Stimulated activated CD8-positive, alpha-beta memory T cell treated with anti-CD3 and anti-CD28 coated beads, Interleukin-15, amount 100 ng/mL, for 4 hours (primary cell): ENCODE data around the gene SMG6.
"Not testable (repeated sequence)": the region's sequence is repeated elsewhere in the genome, so short reads cannot be mapped to it uniquely, and the experiment has no call there.

Experiments
- DNase-seq, 2 donors: peaks; one replicate each; pipeline ENCODE4 v3.0.0-alpha.2; 2020; ENCODE audit warnings: low read depth in 2 of 2

SMG6 gene

DNA sequence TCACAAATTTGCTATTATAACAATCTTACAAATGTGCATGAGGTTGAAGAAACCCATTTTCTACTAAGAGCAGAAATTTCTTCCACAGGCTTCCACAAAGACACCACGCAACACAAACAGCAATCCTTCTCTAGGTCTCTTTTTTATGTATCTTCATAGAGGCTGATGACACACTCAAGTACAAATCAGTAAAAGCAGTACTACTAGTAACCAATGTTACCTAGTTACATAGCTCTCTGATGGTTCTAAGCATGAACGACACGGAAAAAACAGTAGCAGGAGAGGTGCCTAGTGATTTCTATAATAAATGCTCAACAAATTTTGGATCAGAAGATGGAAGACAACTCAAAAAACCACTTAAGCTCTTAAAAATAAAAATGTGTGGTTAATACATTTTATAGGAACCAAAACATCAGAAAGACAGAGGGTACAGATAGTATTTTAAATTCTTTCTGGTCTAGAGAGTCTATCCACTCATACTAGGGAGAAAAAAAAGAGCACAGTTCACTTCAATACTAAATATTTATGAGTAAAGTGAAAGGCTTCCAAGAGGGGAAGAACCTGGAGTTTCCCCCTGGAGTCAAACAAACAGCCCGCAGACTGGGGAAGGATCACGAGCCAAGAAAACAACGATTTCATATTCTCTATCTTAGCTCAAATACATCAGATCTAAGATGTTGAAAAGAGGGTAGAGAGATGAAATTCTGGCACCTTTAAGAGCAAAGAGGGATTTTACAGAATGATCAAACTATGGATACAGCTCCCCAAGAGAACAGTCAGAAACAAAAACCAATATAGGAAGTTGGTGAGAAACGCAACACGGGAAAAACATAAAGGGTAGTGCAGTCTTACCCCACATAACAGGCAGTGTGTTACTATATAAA, 40.2 kb downstream of the SMG6 start:
- DNase-seq: no peak

- no peak for DNase-seq
Observed at GRCh38 chr17:2262135-2262587, 41.4 kb downstream of the SMG6 start.

- peak; percentile 36 to 46 for DNase-seq
Observed at GRCh38 chr17:2259769-2260536, 43.6 kb downstream of the SMG6 start.

GRCh38 chr17:2258830-2259229, 44.8 kb downstream of the SMG6 start:
- not testable (repeated sequence) for DNase-seq

GRCh38 chr17:2253768-2254406, 49.7 kb downstream of the SMG6 start:
- DNase-seq: no peak

DNA sequence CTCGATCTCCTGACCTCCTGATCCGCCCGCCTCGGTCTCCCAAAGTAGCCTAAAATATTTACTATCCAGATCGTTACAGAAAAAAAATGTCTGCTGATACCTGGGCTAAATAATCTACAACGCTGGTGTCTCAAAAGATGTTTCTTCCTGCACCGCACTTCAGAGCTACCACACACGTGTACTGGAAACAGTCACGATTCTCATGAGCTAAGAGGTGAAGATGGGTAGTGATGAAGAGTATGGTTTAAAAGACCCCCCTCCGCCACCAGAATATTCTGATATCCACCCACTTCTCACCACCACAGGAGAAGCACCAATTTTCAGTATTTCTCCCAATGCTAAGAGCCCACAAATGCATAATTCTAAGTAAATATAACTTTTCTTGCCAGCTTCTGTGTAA, 50.2 kb downstream of the SMG6 start:
- DNase-seq: no peak

- DNase-seq: no peak
Observed at GRCh38 chr17:2251098-2251497, 52.5 kb downstream of the SMG6 start.

- DNase-seq: peak; percentile 26 to 50
Observed at GRCh38 chr17:2250140-2251095, 53.2 kb downstream of the SMG6 start.

DNA sequence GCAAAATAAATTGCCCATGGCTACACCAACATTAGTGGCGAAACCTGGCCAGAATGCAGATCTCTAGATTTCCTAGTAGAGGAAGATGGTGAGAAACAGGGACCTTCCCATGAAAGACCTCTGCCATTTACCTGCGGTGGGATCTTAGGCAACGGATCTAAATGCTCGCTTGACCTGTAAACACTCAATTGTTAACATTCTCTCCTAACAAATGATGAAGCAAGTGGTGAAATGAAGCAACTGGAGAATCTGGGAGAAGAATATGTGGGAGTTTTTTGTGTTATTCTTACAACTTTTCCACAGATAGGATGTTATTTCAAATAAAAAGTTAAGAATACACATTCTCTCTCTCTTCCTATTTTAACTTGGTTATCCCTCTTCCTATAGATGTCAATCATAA, 56.6 kb downstream of the SMG6 start:
- no peak for DNase-seq

DNA sequence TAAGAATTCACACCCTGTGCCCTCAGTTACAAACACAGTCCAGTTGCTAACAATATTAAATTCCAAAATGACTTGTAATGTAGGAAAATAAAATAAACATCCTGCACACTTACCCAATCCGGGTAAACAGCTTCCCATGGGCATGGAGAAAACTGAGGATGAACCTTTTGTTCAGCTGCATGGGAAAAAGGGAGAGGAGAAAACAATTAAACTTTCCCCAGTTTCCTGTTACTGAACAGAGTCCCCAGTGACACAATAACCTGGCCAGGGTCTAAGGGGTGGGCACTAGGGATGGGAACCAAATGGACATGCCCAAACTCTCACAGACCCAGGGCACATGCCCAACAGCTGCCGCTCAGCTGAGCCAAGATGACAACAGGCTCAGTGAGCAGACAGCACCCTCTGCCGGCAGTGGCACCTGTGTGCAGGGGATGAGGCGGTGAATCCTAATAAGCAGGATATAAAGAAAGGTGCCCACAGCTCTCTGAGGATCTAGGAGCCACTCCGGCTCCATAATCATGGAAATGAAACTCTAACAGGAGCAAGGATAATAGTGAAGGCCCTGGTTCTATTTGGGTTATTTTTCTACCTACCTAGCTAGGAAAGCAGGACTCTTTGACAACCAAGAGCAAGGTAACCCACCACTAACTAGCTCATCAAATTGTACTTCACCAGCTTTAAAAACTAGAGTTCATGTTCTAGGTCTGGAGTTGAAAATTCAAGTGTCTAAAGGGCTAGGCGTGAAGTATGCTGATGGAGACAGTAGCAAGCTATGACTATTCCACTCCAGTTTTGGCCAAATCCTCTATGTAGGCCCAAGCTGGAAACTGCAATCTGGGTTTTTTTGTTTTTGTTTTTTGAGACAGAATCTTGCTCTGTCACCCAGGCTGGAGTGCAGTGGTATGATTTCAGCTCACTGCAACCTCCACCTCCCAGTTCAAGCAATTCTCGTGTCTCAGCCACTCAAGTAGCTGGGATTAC, 58.8 kb downstream of the SMG6 start:
- peak; percentile 65 to 73 for DNase-seq

DNA sequence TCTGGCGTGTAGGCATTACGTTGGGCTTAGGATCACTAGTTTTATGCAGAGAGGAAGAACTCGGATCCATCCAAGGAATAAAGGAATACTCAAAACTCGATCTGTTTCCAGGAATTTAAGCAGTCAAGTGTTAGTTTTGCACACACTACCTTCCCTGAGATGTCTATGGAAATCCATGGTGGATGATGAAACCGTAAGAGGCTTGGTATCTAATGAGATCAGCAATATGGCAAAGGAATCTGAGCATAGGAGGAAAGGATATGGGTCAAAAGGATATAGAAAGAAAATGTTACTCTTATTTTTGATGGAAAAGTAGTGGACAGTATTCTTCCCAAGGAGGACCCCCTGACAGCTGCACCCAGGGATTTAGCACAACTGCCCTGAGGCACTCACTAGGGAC, 59.6 kb downstream of the SMG6 start:
- no peak for DNase-seq

DNA sequence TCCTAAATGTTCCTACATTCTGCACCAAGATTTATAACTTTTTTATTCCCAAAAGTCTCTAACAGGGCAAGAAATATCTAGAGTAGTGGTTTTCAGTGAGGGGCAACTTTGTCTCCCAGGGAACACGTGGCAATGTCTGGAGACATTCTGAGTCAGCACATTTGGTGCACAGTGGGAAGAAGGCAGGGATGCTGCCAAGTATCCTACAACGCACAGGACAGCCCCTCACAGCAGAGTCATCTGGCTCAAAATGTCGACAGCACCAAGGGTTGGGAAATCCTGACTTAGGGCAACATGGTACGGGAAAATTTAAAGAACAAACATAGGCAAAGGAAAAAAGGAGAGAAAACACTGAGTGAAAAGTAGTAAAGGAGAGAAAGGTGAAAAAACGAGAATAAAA, 61.8 kb downstream of the SMG6 start:
- no peak for DNase-seq

GRCh38 chr17:2240541-2240940, 63.0 kb downstream of the SMG6 start:
- no peak for DNase-seq

DNA sequence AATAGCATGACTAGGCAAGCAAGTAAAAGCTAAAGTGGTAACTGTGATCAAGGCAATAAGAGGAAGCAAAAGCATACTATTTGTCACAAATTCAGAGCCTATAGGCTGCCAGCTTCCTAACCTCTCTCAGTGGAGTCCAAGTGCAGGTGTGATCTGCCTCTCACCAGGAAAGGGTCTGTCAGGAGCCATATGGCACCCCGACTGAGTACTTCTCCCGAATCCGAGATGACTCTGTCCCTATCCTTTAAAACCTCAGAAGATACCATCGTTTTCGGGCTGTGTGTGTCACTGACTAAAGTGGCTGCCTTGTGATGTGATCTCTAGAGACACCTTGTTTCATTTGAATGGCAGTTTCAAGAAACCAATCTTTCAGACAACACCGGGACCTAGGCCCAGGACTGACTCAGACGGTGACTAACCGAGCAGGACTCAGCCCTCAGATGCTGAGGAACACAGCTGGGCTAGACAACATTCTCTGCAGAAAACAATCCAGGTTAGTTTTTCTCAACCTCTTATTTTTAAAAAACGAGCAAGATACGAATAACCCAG, 63.6 kb downstream of the SMG6 start:
- no peak for DNase-seq

DNA sequence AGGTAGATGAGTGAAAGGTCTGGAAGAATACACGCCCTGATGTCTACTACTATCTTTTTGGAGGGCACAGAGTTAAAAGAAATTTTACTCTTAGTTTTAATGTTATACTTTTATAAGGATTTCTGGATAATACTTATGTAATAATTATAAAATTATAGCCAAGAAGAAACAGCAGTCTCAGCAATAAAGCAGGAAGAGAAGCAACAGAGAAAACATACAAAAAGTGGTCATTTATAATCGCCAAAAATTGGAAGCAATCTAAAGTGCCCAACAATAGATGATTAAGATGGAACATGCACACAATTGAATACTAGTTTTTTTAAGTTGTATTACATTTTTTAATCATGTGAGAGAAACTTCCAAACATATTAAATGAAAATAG, 64.4 kb downstream of the SMG6 start:
- DNase-seq: no peak

GRCh38 chr17:2238432-2239169, 65.0 kb downstream of the SMG6 start:
- no peak for DNase-seq

- no peak for DNase-seq
Observed at GRCh38 chr17:2237950-2238349, 65.6 kb downstream of the SMG6 start.

DNA sequence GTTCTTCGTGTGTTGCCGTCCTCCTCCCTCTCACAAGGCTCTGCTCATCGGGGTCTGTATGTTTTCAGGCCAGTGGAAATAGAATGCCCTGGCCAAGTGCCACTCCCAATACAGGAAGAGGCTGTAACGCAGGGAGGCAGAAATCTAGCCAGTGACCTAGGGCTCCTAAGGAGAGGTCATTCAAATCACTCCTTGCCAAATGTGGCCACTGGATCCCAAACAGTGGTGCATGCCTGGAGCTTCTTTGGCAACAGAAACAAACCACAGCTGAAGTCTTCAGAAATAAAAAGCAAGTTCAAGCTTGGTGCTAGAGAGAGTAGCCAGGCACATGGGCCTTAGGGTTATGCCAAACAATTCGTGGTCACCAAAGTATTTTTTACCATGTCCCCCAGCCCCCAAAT, 66.1 kb downstream of the SMG6 start:
- DNase-seq: no peak

DNA sequence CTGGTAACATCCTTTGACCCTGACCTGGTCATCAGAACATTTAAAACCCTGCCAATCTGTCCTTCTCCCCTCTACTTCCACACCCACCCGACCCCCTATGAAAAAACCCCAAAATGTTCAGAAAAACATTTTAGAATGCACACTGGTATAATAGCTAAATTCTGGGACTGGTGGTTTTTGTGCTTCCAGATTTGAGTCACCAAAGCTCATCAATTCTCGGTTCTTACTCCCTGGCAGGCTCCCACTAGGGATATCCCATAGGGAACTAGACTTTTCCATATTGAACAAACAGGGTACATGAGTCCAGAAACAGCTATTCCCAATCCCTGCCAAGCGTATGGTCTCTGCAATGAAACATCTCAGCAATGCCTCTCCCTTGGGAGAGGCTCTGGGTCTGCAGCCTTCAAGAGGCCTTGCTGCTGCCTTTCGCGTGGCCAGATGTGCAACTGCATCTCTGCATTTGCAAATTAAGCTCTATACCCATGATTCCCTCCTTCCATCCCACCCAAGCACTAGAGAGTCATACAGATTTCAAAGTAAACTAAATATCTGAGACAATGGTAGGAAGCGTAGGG, 67.7 kb downstream of the SMG6 start:
- no peak for DNase-seq
